ENCODE data around the gene EGLN2.
"Not testable (repeated sequence)": the region's sequence is repeated elsewhere in the genome, so short reads cannot be mapped to it uniquely, and the experiment has no call there.

Gene EGLN2

DNA sequence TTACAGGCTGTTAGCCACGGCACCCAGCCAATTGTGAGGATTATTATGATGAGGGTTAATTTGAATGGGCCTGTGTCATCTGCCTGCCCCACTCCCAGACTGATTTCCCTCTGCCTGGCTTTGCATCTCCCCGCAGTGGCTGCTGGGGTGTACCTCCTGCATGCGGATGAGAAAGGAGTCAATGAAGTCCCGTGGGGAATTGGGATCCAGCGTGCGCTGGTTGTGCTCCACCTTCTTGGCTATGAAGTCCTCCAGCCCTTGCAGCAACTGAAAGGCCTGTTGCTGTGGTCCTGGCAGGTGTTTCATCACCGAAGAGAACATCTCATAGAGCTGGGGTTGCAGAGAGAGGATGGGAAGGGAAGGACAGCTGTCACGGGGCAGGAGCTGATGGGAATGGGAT lies 47.7 kb downstream of the EGLN2 start:
- not testable (repeated sequence) for DNase-seq (ENCODE audit: low read depth)

DNA sequence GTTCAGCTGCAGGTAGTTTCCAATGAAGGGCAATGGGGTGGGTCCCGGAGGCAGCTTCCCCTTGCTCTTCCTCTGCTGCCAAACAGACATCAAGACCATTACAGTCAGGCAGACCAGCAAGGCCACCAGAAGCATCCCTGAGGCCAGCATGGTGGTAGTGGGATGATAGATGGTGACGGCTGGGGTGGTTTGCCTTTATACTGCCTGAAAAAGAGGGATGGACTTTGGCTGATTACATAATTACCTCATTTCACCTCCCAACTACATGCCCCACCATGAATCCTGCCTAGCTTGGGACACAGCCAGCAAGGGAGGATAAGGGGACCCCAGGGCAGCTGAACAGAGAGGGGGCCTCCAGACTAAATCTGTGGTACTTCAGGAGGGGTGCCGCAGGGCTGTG lies 51.3 kb downstream of the EGLN2 start, which contains the start of gene CYP2A6:
CYP2A6 (minus strand) TSS at position 171 of the 400 bp plus-strand sequence; CDS start at position 150, 21 bp downstream.
- DNase-seq (ENCODE audit: low read depth), result not testable (repeated sequence)

DNA sequence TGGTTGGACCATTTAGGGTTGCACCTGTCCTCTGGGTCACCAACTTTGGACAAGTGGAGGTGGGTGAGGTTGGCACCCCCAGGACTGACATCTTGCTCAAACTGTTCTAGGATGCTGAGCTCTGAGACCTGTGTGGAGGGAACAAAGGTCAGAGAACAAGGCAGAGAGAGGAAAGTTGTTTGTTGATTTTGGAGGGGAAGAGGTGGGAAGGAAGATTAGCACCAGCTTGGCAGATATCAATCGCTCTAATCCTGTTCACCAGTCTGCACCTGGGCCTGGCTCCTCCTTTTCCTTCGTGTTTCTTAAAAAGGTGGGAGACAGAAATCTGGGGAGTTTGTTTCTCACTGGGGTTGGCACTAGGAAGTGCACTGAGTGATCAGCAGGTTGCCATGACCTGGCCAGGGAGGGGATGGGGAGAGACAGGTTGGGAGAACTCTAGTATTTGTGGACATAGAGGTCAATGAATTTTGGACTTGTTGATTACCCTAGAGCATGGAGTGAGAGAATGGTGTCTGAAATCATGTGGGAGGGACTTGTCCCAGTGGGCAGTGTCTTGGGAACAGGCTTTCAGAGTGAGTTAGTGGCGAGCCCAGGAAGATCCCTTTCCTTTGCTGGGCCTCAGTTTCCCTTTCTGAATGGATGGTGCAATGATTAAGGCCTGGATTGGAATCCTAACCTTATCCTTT lies 53.6 kb downstream of the EGLN2 start:
- DNase-seq (ENCODE audit: low read depth), result not testable (repeated sequence)
